GM21717 (cell line): ENCODE data around the gene NUP54.

ENCODE experiments used
- ATAC-seq: cut with Tn5 transposase; IDR thresholded peaks from one replicate; pipeline ENCODE4 v1.9.1; 2021; ENCODE audit warnings: mild to moderate bottlenecking, moderate library complexity; ENCODE audit not compliant: unreplicated experiment

NUP54 gene

DNA sequence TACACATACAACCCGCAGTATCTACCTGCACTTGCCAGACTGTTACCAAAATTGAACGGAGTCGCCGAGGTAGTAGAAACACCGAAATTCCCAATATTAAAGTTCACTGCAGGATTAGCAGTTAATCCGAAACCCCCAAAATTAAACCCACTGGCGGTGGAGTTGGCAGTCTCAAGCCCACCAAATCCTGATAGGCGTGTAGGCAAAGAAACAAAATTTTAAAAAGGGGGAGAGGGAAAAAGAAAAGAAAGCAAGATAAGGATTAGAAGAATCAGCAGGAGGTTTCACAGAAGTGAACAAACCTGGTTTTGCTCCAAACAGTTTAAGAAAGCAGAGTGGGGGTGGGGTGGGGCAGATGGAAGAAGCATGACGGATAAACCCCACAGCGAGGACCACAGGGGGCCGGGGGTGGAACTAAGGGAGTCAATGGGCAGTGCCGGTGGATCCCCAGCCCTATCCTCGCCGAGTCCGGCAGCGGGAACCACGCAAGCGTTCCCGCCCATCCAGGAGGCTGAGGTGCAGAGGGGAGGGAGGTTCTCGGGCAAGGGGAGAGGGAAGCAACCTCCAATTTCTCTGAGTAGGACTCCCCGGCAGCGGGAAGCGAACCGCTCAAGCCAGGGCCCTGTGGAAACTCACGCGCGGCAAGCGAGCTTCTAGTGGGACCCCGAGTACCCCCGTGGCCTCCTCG, 599 bp downstream of the NUP54 start:
- ATAC-seq, result peak; percentile 39

DNA sequence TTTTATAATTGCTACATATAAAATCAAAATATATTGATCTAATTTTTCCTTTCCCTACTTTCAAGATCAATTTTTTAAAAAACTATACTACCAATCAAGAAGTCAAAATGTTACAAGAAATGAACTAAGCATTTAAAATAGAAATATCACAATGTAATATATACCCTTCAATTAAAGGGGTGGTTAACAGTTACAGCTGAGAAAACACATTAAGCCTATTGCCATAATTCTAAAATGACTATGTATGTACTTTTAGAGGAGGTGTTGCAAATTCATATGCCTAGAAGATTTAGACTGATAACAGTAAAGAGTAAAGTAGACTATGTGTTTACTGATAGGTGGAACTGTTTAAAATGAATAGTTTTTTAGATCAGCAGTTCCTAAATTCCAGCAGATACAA, 3.7 kb downstream of the NUP54 start:
- no peak for ATAC-seq

DNA sequence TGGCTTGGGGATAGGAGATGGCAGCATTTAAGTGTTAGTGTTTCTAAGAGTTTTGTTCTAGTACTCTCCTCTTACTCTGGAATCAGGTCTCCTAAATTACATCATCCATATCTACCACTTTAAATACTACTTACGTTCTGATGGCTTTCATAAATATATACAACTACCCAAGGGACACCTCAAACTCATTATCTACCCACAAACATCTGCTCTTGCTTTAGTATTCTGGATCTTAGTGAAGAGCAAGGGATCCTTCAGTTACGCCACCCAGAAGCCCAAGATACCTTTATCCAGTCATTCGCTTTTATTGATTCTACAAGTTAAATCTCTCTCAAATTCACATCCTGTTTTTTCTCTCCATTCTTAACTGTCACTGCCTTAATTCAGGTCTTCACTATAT, 7.0 kb downstream of the NUP54 start:
- ATAC-seq, result no peak

DNA sequence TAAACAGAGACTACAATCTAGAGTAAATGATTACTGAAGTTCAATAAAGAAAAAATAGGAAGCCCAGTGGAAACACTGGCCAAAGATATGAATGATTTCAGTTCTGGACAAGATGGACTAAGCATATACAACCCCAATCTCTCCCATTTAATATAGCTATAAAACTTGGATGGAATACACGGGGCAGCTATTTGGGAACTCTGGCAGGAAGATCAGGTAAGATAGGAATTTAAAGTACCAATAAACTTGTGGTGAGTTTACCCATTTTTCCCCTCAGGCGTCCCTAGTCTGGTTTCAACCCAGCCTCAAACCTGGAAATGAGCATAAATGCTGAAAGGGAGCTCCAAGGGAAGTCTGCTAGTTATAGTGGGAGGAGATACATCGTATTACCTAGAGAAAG, 20.4 kb downstream of the NUP54 start:
- ATAC-seq, result no peak

DNA sequence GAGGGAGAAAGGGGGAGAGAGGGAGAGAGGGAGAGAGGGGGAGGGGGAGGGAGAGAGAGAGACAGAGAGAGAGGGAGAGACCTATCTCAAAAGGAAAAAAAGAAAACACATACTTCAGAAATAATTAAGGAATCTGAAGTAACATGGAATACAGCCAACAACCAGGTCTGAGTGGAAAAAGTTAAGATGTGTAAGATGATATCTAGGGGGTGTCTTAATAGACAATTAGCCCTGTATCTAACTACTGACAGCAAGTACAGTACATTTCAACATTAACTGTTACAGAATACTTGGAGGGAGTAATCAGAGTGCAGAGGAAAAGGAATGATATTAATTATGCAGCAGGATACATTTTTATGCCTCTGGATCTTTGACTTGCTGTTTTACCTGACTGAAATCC, 22.4 kb downstream of the NUP54 start:
- ATAC-seq, result no peak

DNA sequence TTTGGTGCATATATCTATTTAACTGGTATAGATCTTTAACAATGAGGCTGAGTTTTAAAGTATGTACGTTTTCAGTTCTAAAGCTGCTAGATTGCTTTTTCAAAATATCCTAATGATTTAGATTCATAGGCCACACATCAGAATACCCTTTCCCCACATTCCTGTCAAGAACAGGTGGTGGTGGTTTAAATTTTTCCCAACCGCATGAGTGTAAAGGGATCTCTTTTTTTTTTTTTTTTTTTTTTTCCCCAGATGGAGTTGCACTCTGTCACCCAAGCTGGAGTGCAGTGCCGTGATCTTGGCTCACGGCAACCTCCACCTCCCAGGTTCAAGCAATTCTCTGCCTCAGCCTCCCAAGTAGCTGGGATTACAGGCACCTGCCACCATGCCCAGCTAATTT, 28.0 kb downstream of the NUP54 start:
- no peak for ATAC-seq

DNA sequence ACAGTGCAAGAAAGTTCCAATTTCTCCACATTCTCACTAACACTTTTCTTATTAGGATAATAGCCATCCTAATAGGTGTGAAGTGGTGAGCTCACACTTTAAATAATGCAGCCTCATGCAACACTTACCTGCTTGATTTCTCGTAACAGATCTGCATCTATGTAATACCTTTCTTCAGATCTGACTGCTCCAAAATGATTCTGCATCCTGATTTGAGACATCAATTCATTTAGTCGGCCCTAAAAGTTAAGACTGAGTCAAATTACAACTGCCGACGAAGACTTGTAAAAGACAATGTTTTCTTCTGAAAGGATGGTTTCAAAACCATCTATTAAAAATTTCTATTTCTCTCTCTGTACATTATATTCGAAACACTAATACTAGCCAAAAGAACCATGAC, 30.7 kb downstream of the NUP54 start:
- ATAC-seq, result no peak

DNA sequence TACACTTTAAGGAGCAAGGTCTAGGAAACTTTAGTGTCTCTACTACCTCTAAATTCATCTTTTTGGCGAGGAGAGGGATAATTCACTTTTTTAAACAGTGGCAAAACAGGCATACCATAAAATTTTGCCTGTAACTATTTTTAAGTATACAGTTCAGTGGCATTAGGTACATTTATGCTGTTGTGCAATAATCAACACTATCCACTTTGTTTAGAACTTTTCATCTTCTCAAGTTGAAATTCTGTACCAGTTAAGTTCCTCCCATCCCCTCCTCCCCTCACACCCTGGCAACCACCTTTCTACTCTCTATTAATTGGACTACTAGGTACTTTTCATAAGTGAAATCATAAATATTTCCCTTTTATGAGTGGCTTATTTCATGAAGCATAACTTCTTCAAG, 31.4 kb downstream of the NUP54 start:
- ATAC-seq, result no peak

DNA sequence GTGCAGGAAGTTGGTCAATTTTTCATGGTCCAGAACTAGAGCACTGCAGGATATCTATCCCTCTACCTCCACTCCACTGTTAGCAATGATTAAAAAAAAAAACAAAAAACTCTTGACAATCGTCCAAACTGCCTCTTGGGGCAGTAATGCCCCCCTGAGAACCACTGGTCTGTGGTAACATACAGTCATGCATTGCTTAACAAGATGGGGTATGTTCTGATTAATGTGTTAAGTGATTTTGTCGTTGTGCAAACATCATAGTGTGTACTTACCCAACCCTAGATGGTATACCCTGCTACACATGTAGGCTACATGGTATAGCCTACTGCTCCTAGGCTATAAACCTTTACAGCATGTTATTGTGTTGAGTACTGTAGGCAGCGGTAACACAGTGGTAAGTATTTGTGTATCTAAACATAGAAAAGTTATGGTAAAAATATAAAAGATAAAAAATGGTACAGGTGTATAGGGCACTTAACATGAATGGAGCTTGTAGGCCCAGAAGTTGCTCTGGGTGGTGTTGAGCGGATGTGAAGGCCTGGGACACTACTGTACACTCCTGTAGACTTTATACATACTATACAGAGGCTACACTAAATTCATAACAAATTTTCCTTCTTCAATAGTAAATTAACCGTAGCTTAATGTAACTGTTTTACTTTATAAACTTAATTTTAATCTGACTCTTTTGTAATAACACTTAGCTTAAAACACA, 39.6 kb downstream of the NUP54 start:
- no peak for ATAC-seq

DNA sequence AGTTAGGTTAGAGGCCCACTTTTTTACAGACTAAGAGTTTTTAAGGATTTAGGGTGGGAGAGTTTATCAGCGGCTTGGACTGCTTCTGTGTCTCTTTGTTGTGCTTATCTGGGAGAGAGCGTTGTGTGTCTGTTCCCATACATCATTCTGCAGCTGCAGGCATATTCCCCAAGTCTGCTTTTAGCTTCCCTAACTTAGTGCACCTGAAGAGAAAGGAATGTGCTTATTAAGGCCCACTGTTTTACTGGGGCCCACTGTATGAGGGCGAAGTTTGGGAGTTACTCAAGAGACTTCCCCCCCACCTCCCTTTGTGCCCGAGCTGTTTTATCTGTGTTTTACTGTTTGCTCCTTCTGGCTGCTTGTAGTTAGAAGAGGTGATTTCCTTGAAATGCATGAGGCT, 41.8 kb downstream of the NUP54 start:
- no peak for ATAC-seq

DNA sequence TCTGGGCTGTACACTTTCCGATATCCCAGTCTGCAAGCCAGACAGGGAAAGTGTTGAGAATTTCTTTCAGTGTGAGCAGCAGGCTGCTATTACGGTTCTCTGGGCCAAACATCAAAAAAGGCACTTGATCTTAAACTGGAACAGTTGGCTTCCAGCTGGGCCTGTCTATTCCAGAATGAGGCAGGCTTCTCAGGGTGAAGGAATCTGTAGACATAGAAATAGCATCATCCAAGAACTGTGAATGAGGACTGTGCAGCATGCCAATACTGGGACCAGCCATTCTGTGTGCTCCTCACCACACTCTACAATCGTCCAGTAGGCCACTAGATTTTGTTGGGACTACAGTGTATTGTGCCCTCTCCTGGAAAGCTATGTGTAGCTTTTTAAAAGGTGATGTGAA, 42.5 kb downstream of the NUP54 start:
- no peak for ATAC-seq

DNA sequence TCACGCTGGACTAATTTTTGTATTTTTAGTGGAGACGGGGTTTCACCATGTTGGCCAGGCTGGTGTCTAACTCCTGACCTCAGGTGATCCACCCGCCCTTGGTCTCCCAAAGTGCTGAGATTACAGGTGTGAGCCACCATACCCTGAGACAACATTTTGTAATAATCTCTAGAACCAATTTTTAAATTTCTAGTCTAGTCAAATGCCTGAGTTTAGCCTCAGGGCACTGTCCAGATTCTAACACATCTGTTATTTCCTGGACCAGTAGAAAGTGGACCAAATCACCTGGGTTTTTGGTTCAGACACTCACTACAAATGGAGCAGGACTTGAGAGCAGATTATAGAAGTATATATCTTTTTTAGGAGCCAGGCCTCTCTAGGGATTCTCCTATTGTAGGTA, 52.1 kb downstream of the NUP54 start:
- ATAC-seq, result no peak

DNA sequence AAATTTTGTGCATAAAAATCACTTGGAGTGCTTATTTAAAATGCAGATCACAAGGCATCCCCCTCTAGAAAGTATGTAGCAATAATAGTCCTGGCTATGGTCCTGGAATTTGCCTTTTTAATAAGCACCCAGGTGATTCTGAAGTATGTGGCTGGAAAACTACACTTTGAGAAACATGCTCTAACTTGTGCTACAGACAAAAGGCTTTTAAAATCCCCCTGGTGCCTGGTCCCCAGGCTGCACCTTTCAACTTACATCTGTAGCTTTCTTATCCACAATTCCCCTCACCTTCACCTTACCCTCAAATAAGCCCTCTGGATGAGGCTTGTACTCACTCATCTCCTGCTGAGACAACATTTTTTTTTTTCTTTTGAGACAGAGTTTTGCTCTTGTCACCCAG, 52.6 kb downstream of the NUP54 start:
- no peak for ATAC-seq

DNA sequence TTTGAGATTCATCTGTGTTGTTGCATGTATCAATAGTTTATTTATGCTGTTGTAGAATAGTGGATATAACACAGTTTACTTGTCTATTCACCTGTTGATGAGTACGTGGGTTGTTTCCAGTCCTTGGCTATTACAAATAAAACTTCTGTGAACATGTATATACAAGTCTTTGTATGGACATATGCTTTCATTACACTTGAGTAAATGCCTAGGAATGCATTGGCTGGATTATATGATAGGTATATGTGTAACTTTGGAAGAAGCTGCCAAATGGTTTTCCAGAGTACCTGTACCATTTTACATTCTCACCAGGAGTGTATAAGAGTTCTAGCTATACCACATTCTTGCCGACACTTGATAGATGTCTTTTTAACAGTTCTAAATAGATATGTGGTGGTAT, 57.1 kb downstream of the NUP54 start:
- ATAC-seq, result no peak

DNA sequence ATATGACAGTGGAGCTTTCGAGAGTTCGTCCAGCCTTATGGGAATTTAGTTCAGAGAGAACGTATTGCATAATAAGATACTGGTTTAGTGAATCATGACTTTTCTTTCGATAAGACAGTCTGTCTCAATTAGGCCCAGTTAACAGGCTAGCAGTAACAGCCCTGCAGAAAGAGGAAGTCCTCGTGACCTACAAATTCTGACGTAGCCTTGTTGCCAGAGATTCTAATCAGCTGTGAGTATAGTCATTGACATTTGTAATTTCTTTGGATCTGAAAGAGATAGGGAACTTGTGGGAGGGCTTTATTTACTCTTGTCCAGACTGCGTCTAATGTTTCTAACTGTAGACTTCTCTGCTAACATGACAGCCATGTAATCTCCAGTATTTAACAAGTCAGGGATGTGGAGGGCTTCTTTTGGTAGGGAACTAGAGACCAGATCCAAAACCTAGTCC, 57.9 kb downstream of the NUP54 start:
- ATAC-seq, result peak; percentile 73

DNA sequence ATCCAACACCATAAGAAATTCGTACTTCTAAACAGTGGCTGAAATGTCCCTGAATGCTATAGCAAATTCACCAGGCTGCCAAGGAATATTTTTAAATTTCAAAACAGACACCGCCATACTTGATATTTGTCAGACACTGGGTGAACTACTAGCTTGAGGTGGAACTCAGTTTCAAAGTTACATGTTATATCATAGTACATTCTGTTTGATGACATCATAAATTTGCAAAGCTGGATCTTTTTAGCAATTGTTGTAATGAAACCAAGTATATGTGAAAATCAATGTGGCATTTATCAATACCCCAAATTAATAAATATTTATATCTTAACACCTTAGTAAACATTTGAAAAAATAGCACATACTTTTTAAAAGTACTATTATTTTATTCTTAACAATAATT, 59.5 kb downstream of the NUP54 start:
- no peak for ATAC-seq

DNA sequence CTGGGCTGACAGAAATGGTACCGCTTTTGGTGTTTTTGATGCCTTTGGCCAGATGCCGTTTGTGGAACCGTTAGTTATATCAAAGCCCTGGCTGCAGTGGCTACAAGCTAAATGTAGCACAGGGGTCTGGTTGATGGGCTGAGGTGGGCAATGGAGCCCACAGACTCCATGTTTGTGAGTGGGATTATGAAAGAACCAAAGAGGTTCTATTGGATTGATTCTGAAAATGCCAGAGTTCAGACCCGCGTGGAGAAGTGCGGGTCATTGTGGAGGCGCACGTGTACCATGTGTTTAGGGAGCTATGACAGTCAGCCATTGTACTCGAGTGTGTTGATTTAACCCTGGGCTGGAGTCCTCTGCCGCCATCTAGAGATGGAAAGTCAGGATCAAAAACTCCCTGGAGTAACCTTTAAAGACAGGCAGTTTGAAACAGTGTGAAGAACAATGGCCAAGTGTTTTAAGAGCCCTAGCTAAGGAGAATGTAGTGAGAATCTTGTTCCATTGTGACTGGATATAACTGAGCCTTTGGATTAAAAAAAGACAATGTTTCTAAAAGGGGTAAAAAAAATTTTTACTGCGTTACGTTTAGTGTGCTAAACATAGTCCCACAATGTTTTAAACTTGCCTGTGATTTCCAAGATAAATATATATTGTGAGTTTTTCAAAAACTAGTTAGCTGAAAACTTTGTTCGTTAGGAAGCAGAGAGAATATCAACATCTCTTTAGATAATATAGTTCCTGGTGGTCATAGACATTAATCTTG, 61.0 kb downstream of the NUP54 start:
- ATAC-seq, result no peak

DNA sequence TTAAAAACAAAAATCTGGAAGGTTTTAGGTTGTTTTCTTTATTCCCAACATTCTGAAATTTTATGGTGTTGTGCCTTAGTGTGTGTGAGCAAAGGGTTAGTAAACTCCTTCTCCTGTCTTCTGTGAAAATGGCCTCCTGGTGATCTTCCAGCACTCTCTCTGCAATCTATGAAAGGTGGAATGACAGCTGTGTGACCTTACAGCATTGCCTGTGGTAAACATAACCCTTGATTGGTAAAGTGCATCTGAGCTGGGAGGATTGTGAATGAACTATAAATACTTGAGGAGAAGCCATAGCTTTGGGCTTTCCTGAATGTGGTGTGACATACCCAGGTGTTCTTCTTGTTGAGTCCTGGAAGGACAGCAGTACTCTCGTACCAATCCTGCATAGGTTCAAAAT, 63.7 kb downstream of the NUP54 start:
- no peak for ATAC-seq

DNA sequence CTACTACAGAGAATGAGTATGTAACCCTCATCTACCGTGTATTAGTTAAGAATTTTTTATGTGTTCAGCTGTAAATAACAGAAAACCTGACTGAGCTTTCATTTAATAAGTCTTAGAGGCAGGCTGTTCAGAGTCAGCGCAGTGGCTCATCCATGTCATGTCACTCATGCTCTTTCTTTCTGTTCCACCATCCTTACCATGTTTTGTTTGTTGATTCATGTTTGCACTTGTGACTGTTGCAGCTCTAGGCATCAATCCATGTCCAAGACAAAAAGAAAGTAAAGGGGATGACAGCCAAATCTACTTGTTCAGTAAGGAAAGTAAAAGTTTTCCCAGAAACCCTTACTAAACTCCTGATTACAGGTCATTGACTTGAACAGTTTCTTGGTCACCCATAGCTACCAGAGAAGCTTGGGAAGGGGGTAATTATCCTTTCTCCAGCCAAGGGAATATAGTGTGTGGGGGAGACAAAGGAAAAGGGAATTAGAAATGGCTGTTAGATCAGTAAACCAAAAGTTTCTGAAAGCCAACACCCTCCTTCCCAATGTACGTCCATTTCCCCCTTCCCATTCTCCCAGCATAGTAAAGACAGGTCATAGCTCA, 64.7 kb downstream of the NUP54 start:
- no peak for ATAC-seq

DNA sequence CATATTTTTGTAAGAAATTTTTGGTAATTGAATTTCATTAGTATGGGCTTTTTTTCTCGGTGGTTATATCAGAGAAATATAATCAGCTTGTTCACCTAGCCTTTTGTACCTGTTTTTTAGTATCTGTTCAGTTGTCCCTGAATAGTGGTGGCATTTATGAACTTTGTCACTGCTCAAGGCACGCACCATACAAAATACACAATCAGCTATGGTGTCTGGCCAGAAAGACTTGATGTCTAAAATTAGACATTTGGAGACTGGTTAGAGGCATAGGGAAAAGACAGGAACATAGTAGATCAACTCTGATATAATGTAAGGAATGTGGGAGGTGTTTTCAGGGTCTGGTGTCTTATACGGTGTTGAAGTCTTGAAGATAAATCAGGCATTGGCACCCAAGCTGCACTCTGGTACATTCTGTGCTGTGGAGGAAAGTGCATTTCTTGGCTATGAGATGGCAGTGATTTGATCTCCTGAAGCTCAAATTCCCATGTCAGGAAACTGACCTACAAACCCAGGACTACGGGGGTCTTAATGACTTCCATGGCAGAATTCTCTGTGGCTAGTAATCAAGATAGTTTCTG, 70.1 kb downstream of the NUP54 start:
- ATAC-seq, result no peak

DNA sequence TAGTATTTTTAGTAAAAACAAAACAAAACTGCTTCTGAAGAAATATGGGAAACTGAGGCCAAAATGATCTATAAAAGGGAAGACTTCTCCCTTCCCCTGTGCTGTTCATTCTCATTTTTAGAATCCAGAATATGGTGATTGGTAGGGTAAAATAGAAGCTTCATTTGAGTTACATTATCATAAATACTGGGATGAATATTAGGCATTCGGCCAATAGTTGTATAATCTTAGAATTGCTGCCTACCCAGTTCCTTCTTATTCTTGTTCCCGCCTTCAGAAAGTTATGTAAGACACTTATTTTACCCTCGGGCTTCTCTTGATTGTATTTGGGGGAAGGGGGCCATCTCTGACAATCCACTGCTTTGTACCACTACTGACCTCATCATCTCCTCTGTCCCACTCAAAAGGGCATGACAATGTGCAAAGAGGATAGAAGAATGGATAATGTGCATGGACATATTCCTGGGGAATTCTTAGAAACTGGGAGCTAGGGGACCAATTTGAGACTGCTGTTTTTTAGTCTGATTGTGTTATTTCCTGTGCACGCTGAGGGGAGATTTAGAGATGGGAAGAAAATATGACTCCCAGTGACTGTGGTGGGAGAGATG, 73.1 kb downstream of the NUP54 start:
- no peak for ATAC-seq
